Measurements from ENCODE around the gene VASN. TPM values are rescaled to one million over a fixed set of nuclear protein-coding genes. Genes with fewer than 3 reads are reported as not detected.

Gene VASN
- total and polyA plus RNA-seq, 9 of the 15 experiments (the other 6 are each of a cell fraction or from before 2014, with no cell fraction given): 0.01 to 2.5 (median 0.41) TPM; not detected in 1

GRCh38 chr16:4347010-4347409 is 24.6 kb upstream of the VASN start (continued):
- no peak for TF ChIP-seq ZNF586 (CRISPR knock-in tag; conservative IDR thresholded peaks at IDR 0.05)
- no peak for TF ChIP-seq MAFG (tag; conservative IDR thresholded peaks at IDR 0.05)
- no peak for TF ChIP-seq PHB2 (IDR thresholded peaks at IDR 0.05; ENCODE audit: low read depth)
- TF ChIP-seq CC2D1A (IDR thresholded peaks at IDR 0.05): no peak
- TF ChIP-seq ZNF184 (CRISPR knock-in tag; IDR thresholded peaks at IDR 0.05): no peak
- no peak for TF ChIP-seq ZFP36 (IDR thresholded peaks at IDR 0.05; ENCODE audit: low read depth, low read length, partially characterized antibody)
- no peak for TF ChIP-seq ZNF707 (CRISPR knock-in tag; conservative IDR thresholded peaks at IDR 0.05)
- TF ChIP-seq NCOA4 (IDR thresholded peaks at IDR 0.05; ENCODE audit: partially characterized antibody): no peak
- TF ChIP-seq PPARD (CRISPR knock-in tag; IDR thresholded peaks at IDR 0.05): no peak

- Histone ChIP-seq H2AFZ (ENCODE audit: low read depth, low read length) (no peak overlapping the region), H4K20me1 (replicated peaks; ENCODE audit: control insufficient read depth, insufficient read depth, low read length) (peaks cover 13% of the 10 kb centered on the region; the same call in 1 of the 2 replicates), H3K4me2 (ENCODE audit: insufficient read depth, low read length) (peak overlapping the region; percentile 45), H3K79me2 (ENCODE audit: control insufficient read depth, insufficient read depth, low read length) (peaks cover 80% of the 10 kb centered on the region), H3K4me1 (replicated peaks in 1 of 2; ENCODE audit: control insufficient read depth in 2 of 2, insufficient read depth in 2 of 2, low read length in 2 of 2) (peaks cover 22 to 43% of the 10 kb centered on the region in 2 experiments; a peak in 4 of 5 replicates), H3K36me3 (ENCODE audit: control insufficient read depth, insufficient read depth, low read length) (peaks cover 57% of the 10 kb centered on the region; the same call in 2 of the 3 replicates), H3K27ac (ENCODE audit: extremely low read depth, low read depth, low read length) (no peak overlapping the region; the same call in 2 of the 3 replicates), H3K27me3 (ENCODE audit: control insufficient read depth in 2 of 2, insufficient read depth in 2 of 2, low read length in 2 of 2) (no peaks in the 10 kb centered on the region), H3K4me3 (no peak overlapping the region), H3K9me3 (replicated peaks; ENCODE audit: control insufficient read depth, insufficient read depth, low read depth, low read length) (peaks cover 9% of the 10 kb centered on the region; the same call in 1 of the 2 replicates), H3K9me1 (ENCODE audit: control insufficient read depth, insufficient read depth, low read length) (no peaks in the 10 kb centered on the region), H3K9ac (ENCODE audit: insufficient read depth in 1 of 2, low read depth in 2 of 2, low read length in 2 of 2) (peak overlapping the region; percentile 10 to 73; a peak in 3 of 4 replicates)
- no TSS peak for BruUV-seq (replicated peaks)
- DNase-seq (ENCODE audit: extremely low read depth in 1 of 4, low spot score in 3 of 4): peak; percentile 16 to 82 (median 44)
- ChIA-PET CTCF (ENCODE audit: low intra/inter-chr PET ratio) (no interaction called here), POLR2A (interaction anchor here (0.6 to 0.8 kb wide), 4 partner anchors 11 to 374 kb away, joined by 3 to 6 read pairs (median 4); no protein-coding TSS in a partner anchor)
- peak; percentile 63 for ATAC-seq
- intact Hi-C loops (cut with micrococcal nuclease): no loop called here
- WGBS (ENCODE audit: insufficient coverage, low coverage, missing lambda C conversion rate): 52% methylated on average over 17 of the region's 17 CpGs
- FAIRE-seq: peak; percentile 81
- in situ Hi-C loops (cut with MboI): loop anchor here (5.0 kb wide), 1 partner anchor 76 kb away; the partner anchor contains the start of gene TFAP4
- TF ChIP-seq ZFP1 (CRISPR knock-in tag; IDR thresholded peaks at IDR 0.05): no peak
- TF ChIP-seq LCOR (CRISPR knock-in tag; IDR thresholded peaks at IDR 0.05): no peak
- TF ChIP-seq NCOA2 (IDR thresholded peaks at IDR 0.05; ENCODE audit: partially characterized antibody in 2 of 2): no peak
- TF ChIP-seq ZNF408 (CRISPR knock-in tag; IDR thresholded peaks at IDR 0.05; ENCODE audit: low read depth): no peak
- TF ChIP-seq TCF7 (IDR thresholded peaks at IDR 0.05; ENCODE audit: borderline replicate concordance): no peak
- TF ChIP-seq, protein P1, sequence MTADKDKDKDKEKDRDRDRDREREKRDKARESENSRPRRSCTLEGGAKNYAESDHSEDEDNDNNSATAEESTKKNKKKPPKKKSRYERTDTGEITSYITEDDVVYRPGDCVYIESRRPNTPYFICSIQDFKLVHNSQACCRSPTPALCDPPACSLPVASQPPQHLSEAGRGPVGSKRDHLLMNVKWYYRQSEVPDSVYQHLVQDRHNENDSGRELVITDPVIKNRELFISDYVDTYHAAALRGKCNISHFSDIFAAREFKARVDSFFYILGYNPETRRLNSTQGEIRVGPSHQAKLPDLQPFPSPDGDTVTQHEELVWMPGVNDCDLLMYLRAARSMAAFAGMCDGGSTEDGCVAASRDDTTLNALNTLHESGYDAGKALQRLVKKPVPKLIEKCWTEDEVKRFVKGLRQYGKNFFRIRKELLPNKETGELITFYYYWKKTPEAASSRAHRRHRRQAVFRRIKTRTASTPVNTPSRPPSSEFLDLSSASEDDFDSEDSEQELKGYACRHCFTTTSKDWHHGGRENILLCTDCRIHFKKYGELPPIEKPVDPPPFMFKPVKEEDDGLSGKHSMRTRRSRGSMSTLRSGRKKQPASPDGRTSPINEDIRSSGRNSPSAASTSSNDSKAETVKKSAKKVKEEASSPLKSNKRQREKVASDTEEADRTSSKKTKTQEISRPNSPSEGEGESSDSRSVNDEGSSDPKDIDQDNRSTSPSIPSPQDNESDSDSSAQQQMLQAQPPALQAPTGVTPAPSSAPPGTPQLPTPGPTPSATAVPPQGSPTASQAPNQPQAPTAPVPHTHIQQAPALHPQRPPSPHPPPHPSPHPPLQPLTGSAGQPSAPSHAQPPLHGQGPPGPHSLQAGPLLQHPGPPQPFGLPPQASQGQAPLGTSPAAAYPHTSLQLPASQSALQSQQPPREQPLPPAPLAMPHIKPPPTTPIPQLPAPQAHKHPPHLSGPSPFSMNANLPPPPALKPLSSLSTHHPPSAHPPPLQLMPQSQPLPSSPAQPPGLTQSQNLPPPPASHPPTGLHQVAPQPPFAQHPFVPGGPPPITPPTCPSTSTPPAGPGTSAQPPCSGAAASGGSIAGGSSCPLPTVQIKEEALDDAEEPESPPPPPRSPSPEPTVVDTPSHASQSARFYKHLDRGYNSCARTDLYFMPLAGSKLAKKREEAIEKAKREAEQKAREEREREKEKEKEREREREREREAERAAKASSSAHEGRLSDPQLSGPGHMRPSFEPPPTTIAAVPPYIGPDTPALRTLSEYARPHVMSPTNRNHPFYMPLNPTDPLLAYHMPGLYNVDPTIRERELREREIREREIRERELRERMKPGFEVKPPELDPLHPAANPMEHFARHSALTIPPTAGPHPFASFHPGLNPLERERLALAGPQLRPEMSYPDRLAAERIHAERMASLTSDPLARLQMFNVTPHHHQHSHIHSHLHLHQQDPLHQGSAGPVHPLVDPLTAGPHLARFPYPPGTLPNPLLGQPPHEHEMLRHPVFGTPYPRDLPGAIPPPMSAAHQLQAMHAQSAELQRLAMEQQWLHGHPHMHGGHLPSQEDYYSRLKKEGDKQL (CRISPR knock-in tag; IDR thresholded peaks at IDR 0.05; ENCODE audit: borderline replicate concordance): no peak
- TF ChIP-seq CXXC5 (CRISPR knock-in tag; IDR thresholded peaks at IDR 0.05): peak; percentile 40
- TF ChIP-seq ESRRA (IDR thresholded peaks at IDR 0.05; ENCODE audit: borderline replicate concordance, low read depth): peak; percentile 86
Measured at GRCh38 chr16:4347765-4348509, 23.7 kb upstream of the VASN start.

Measured in K562 (cell line).